AG04450 (cell line): ENCODE results near the gene GRIN2A. TPM values are rescaled to one million over a fixed set of nuclear protein-coding genes. Genes with fewer than 3 reads are reported as not detected.

Source experiments
- CTCF ChIA-PET: fragments of 300-600, 350-600 bp; formaldehyde crosslinking; extraction: SDS; loops from one replicate; lab custom pipeline; 2022; ENCODE audit warnings: antibody characterized with exemption, inconsistent platforms; lab: Charles Lee
- POLR2A ChIA-PET: fragments of 350-600 bp; formaldehyde crosslinking; extraction: SDS; loops from one replicate; lab custom pipeline; 2021; ENCODE audit warnings: antibody characterized with exemption, inconsistent platforms; lab: Yijun Ruan, JAX
- DNase-seq: peaks from one replicate; pipeline ENCODE4 v3.0.0-alpha.2; 2011; ENCODE audit warnings: low read depth, low spot score
- H3K27ac ChIP-seq: one replicate; pipeline ENCODE4 v1.5.1; 2012; ENCODE audit warnings: low read depth, low read length, control low read depth
- H3K27me3 ChIP-seq: one replicate; pipeline ENCODE4 v1.6.0; 2012; ENCODE audit warnings: low read length; ENCODE audit not compliant: control insufficient read depth, insufficient read depth
- H3K4me3 ChIP-seq: 2 replicates; pipeline ENCODE4 v1.5.1; 2011; ENCODE audit warnings: mild to moderate bottlenecking, low read depth, low read length, control low read depth
- H3K9me3 ChIP-seq: 2 replicates; pipeline ENCODE4 v1.5.1; 2012; ENCODE audit warnings: low read length; ENCODE audit not compliant: control insufficient read depth, insufficient read depth
- polyA plus RNA-seq: library from polyadenylated mRNA; depleted of rRNA; stranded (reverse); fragments of >200 nt; gene quantifications from 2 replicates; pipeline ENCODE4 v1.2.3, GENCODE V29; 2011
- TF ChIP-seq, protein P1 (sequence below): IDR thresholded peaks from 2 replicates; pipeline ENCODE4 v1.5.1; 2011; ENCODE audit warnings: low read depth, low read length, control low read depth, inconsistent platforms

Gene GRIN2A
- polyA plus RNA-seq, 1 experiment, result not detected

DNA sequence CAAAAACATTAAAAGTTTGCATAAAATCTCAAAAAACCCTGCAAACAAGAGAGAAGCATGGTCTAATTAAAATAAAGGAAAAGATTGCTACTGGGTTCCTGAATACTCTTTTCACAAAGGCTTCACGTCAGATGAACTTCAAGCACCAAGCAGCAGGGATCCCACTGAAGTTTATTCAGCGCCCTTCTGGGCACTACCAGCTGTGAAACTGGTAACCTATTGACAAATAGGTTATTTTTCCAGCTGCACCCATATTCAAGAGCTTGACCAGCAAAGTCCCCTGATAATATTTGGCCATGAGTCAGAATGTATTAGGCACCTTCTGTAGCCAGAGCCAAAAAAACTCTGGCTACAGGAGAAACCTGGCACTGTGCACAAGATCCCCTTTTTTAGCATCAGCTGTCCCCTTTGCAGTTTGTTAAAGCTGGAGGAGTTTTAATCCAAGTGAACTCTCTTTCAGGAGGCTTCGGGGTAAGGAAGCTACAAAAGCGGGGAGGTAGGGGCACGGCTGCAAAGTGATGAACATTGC is 60.3 kb downstream of the GRIN2A start:
- Histone ChIP-seq H3K9me3 (peaks cover 14% of the 10 kb centered on the region; the same call in 1 of the 2 replicates), H3K4me3 (no peak overlapping the region), H3K27ac (no peak overlapping the region), H3K27me3 (no peaks in the 10 kb centered on the region)
- TF ChIP-seq, protein P1, sequence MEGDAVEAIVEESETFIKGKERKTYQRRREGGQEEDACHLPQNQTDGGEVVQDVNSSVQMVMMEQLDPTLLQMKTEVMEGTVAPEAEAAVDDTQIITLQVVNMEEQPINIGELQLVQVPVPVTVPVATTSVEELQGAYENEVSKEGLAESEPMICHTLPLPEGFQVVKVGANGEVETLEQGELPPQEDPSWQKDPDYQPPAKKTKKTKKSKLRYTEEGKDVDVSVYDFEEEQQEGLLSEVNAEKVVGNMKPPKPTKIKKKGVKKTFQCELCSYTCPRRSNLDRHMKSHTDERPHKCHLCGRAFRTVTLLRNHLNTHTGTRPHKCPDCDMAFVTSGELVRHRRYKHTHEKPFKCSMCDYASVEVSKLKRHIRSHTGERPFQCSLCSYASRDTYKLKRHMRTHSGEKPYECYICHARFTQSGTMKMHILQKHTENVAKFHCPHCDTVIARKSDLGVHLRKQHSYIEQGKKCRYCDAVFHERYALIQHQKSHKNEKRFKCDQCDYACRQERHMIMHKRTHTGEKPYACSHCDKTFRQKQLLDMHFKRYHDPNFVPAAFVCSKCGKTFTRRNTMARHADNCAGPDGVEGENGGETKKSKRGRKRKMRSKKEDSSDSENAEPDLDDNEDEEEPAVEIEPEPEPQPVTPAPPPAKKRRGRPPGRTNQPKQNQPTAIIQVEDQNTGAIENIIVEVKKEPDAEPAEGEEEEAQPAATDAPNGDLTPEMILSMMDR, result no peak
- ChIA-PET POLR2A (no interaction called here), CTCF (no interaction called here)
- no peak for DNase-seq

DNA sequence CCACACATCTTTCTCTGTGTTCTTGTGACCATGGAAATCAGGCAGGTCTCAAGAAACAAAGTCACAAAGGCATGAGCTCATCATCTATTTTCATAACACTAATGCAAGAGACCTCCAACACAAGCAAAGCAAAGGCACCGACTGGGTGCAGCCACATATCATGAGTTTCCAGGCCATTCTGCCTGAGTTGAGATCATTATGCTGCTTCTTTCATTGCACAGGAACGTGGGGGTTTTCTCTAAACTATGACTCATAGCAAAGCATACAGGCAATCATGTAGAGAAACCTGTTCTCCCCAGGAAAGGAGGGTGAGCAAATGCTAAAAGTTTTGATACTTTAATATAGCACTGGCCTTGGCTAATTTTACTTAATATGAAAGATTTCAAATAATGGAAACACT is 60.7 kb downstream of the GRIN2A start:
- Histone ChIP-seq H3K27me3 (no peaks in the 10 kb centered on the region), H3K27ac (no peak overlapping the region), H3K9me3 (peaks cover 14% of the 10 kb centered on the region; the same call in 1 of the 2 replicates), H3K4me3 (no peak overlapping the region)
- TF ChIP-seq, protein P1, result no peak
- POLR2A ChIA-PET, result no interaction called here
- CTCF ChIA-PET, result no interaction called here
- DNase-seq, result no peak

DNA sequence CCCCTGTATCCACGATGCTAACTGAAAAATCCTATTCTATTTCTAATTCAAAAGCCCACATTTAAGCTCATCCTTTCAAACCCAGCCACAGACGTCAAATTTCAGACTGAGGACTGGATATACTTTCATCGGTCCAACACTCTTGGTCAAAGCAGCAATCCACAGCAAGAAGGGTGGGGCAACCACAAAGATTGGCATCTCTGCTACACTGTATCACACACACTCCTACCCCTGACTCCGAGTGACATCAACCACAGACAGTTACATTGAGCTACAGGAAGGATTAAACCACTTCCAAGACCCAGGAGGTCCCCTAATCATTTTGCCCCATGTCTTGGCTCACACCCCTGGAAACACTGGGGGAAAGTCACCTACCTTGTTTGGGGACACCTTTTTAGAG is 61.3 kb downstream of the GRIN2A start:
- ChIA-PET CTCF (no interaction called here), POLR2A (no interaction called here)
- Histone ChIP-seq H3K9me3 (peaks cover 14% of the 10 kb centered on the region; the same call in 1 of the 2 replicates), H3K4me3 (no peak overlapping the region), H3K27me3 (no peaks in the 10 kb centered on the region), H3K27ac (no peak overlapping the region)
- DNase-seq, result no peak
- TF ChIP-seq, protein P1, result no peak

DNA sequence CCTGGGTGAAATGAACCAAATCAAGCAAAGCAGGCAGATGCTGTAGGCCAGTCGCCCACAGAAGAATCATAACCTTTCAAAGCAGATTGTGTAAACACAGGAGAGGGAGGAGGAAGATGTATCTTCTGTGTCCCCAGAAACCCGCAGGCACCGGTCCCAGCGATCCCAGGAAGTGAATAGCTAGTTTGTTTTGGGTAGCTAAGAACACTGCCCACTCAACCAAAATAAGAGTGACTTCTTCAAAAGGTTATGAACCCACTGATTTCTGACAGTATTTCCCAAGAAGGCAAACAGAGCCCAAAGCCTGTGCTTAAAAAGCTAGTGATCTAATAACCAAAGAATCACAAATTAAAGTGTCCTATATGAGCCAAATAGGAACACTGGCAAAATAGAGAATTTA is 67.8 kb downstream of the GRIN2A start:
- H3K27ac ChIP-seq, result no peak overlapping the region
- no peak for DNase-seq
- no peaks in the 10 kb centered on the region for H3K27me3 ChIP-seq
- peaks cover 39% of the 10 kb centered on the region for H3K9me3 ChIP-seq
- no peak overlapping the region for H3K4me3 ChIP-seq
- TF ChIP-seq, protein P1, result no peak
- POLR2A ChIA-PET, result no interaction called here
- CTCF ChIA-PET, result no interaction called here

DNA sequence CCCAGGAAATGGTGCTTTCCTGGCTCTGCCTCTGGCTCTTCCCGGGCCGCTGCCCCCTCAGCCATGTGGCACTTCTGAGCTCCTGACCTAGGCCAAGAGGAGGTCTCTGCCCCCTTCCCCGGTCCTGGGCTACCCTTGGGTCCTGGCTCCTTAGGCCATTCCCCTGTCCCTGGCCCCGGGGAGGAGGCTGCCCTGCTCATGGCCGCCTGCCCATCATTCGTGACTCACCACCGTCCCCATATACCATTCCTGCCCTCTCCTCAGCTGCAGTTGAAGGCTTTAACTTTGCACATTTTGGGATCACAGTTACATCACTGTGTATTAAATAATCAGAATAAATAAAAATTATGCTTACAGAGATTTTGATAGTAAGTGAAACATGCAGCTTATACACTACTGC is 69.0 kb downstream of the GRIN2A start:
- Histone ChIP-seq H3K4me3 (no peak overlapping the region), H3K27ac (no peak overlapping the region), H3K27me3 (no peaks in the 10 kb centered on the region), H3K9me3 (peaks cover 39% of the 10 kb centered on the region)
- TF ChIP-seq, protein P1, result no peak
- POLR2A ChIA-PET, result no interaction called here
- DNase-seq, result no peak
- CTCF ChIA-PET, result no interaction called here
